Activated gamma-delta T cell treated with anti-CD3 and anti-CD28 coated beads, Interleukin-2, amount 50 U/mL, for 16 hours (primary cell): Measurements from ENCODE around the gene KRTAP4-5.
"Not testable (repeated sequence)": the region's sequence is repeated elsewhere in the genome, so short reads cannot be mapped to it uniquely, and the experiment has no call there.

Source experiments
- DNase-seq: peaks from one replicate; pipeline ENCODE4 v3.0.0-alpha.2; 2020; ENCODE audit warnings: low read depth

KRTAP4-5 gene

GRCh38 chr17:41147531-41148204 lies 2.0 kb downstream of the KRTAP4-5 start:
- no peak for DNase-seq

GRCh38 chr17:41145261-41145660 lies 4.4 kb downstream of the KRTAP4-5 start:
- DNase-seq, result no peak

GRCh38 chr17:41144846-41145245 lies 4.8 kb downstream of the KRTAP4-5 start:
- DNase-seq, result no peak

DNA sequence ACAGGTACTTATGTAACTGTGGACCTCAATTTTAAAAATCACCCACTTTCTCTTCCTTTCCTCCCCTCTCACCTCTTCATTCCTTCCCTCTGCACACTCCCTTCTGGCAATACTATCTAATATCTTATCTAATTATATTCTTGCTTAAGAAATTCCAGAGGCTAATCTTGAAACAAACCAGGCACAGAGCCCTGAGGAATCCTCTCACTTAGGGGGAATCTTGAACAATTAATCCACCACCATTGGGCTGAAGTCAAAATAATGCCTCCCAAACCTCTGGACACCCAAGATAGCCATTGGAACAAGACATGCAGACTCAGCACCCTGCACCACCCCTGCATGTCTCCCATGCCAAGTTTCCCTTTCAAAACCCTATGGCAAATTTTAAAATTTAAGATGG lies 8.3 kb downstream of the KRTAP4-5 start:
- DNase-seq, result no peak

- no peak for DNase-seq
Measured at GRCh38 chr17:41140360-41141131, 9.1 kb downstream of the KRTAP4-5 start, which contains the start of gene KRTAP4-6. KRTAP4-6 (minus strand) TSS chr17:41140544; CDS start chr17:41140487, 57 bp downstream.

- not testable (repeated sequence) for DNase-seq
Measured at GRCh38 chr17:41139865-41140264, 9.8 kb downstream of the KRTAP4-5 start.

DNA sequence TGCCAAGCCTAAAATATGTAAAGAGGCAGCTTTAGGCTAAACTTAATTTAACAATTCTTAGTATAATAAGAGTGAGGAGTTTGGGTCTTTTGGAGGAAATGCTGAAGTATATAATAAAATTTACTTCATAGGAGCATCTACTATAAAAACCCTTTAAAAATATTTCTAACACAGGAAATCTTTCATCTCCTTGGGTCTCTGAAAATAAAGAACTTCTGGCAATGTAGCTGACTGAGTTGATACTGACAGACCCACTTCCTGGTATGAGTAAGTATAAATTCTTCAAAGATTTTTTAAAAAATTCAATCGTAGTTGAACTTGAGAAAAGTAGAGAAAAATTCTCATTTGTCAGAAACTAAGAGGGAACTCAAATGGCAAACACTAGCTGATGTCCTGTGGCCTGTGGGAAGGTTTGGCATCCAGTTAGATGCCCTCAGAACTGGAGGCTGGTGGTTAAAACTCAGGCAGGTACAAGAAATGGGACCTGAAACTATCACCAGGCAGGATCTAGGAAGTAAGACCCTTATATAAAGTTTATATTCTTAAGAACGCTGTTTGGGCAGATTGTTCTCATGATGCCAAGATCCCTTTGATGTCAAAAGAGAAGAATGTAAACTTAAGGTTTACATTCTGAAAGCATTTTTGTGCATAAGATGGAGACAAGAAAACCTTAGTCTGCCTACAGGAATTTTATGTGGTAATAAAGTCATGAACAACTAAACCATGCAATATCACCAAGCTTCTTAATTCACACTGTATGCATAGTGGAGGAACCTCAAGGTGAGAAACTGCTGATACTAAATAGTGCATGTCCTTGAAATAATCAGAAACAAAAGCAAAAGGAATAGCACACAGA lies 15.5 kb downstream of the KRTAP4-5 start:
- no peak for DNase-seq

DNA sequence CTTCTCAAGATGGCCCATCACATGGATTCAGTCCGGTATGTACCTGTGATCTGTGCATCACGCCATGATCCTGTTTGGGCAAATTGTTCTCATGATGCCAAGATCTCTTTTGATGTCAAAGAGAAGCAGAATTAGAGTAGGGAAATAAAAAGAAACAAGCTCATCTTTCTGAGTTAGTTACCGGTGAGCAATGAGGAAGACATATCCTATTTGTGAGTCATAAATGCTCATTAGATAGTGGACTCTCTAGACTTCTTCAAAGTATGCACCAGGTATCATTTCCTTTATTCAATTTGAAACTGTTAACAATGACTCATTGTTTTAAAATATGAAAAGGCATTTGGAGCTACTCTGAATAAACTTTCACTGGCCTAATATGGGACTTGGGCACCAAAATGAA lies 17.6 kb downstream of the KRTAP4-5 start:
- no peak for DNase-seq

DNA sequence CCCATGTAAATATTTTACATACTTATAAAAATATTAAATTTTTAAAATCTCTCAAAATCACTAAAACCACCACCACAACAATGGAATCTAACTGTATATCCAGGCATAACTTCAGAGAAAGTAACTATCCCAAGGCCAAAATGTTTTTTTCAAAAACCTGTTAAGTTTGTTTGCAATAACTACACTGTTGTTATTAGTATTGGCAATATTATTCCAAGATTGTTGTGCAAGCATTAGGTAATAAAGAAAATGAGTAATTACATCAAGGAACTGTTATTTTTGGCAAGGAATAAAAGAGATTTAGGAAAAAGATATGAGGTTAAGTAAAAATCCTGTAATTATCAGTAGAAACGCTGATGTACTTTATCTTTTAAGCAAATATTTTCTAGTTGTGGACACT lies 22.3 kb downstream of the KRTAP4-5 start:
- DNase-seq, result no peak

DNA sequence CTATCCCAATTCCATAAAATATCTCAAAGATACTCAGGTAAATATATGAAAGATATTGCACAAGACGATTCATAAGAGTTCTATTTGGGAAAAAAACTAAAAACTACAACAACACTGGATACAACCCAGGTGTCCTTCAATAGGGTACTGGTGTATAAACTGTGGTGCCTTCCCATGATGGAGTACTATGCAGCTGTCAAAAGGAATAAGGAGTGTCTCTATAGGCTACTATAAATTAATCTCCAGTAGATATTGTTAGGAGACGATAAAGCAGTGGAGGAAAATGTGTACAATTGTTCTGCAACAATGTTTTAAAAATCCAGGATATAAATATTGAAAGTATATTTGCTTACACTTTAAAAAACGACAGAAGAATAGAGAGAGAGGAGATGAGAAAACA lies 23.2 kb downstream of the KRTAP4-5 start:
- DNase-seq, result no peak

GRCh38 chr17:41125064-41125463 lies 24.6 kb downstream of the KRTAP4-5 start:
- DNase-seq, result no peak

GRCh38 chr17:41123991-41124371 lies 25.6 kb downstream of the KRTAP4-5 start, which contains the start of gene KRTAP4-12:
KRTAP4-12 (minus strand) TSS chr17:41124182; CDS start chr17:41124122, 60 bp downstream.
- DNase-seq, result not testable (repeated sequence)

GRCh38 chr17:41123292-41123990 lies 26.2 kb downstream of the KRTAP4-5 start:
- DNase-seq, result not testable (repeated sequence)

- DNase-seq, result no peak
Measured at GRCh38 chr17:41121742-41122141, 27.9 kb downstream of the KRTAP4-5 start.

GRCh38 chr17:41119696-41120690 lies 29.6 kb downstream of the KRTAP4-5 start:
- not testable (repeated sequence) for DNase-seq

DNA sequence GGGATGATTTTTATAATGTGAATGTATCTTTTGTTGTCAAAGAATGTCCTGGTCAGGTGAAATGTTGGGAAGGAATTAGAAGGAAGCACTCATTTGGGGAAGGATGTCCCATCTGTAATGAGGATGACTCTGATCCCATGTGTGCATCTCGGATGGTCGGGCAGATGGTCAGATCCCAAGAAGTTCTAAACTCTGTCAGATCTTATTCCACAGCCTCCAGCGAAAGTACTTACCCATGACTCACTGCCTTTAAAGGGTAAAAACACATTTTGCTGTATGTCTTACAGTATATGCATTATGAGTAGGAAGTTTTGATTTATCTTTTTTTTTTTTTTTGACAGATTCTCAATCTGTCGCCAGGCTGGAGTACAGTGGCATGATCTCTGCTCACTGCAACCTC lies 30.9 kb downstream of the KRTAP4-5 start:
- DNase-seq, result no peak

DNA sequence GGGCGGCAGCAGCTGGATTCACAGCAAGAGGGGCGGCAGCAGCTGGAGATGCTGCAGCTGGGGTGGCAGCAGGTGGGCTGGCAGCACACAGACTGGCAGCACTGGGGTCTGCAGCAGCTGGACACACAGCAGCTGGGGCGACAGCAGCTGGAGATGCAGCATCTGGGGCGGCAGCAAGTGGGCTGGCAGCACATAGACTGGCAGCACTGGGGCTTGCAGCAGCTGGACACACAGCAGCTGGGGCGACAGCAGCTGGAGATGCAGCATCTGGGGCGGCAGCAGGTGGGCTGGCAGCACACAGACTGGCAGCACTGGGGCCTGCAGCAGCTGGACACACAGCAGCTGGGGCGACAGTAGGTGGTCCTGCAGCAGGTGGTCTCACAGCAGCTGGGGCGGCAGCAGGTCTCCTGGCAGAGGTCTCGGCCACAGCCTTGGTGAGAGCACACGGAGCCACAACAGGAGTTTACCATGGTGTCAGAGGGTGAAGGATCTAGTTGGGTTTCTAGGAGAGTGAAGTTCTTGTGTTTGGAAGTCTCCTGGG lies 31.7 kb downstream of the KRTAP4-5 start, which contains the start of gene KRTAP4-11:
TSS of gene KRTAP4-11 (minus strand) at position 528 of the 541 bp plus-strand sequence. CDS start at position 470, 58 bp downstream.
- not testable (repeated sequence) for DNase-seq

DNA sequence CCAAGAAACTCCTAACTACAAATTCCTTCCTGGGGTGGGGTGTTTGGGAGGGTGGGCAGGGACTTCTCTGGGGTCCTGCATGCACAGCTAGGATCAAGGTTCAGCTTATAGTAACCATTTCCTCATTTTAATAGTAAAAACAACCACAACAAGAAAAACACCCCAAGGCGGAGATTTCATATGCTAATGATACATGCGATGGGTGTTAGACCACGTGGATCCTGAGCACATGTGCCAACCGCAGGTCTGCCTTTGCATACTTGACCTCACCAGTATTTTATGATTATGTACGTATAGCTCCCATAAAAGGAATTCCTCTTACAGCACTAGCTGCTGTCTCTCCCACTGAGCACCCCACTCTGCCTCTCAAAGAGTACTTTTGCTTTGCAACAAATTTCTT lies 33.3 kb downstream of the KRTAP4-5 start:
- DNase-seq, result no peak

GRCh38 chr17:41111151-41111885 lies 38.3 kb downstream of the KRTAP4-5 start:
- no peak for DNase-seq
